T-helper 2 cell (primary cell): Measurements from ENCODE around the gene AIF1.
A peak's percentile ranks its signal among the peaks of the same experiment; 100 is the strongest.
"Not testable (repeated sequence)": the region's sequence is repeated elsewhere in the genome, so short reads cannot be mapped to it uniquely, and the experiment has no call there.

Experiments used
- DNase-seq, 5 experiments: peaks; one replicate each; pipeline versions ENCODE4 v3.0.0 to v3.0.0-alpha.2; 2012 to 2022

Gene AIF1

GRCh38 chr6:31580807-31581433 lies 34.1 kb upstream of the AIF1 start:
- DNase-seq, result peak; percentile 78 to 85 (median 84)

- DNase-seq, result peak in 1 of 5 experiments; percentile 30
Observed at GRCh38 chr6:31581434-31582229, 33.4 kb upstream of the AIF1 start.

- peak in 4 of 5 experiments; percentile 53 to 72 (median 64) for DNase-seq
Observed at GRCh38 chr6:31582230-31582643, 32.8 kb upstream of the AIF1 start, which contains the start of gene LTB. Gene LTB, minus strand, starts transcription at chr6:31582424. Its CDS starts 7 bp downstream, at chr6:31582417.

- DNase-seq, result peak in 2 of 5 experiments; percentile 35 to 84
Observed at GRCh38 chr6:31585491-31585890, 29.5 kb upstream of the AIF1 start.

GRCh38 chr6:31586008-31586407 lies 29.0 kb upstream of the AIF1 start, which contains the start of gene LST1:
Gene LST1, plus strand, starts transcription at chr6:31586277. Its CDS starts 1,023 bp downstream, at chr6:31587300.
- DNase-seq, result peak in 1 of 5 experiments; percentile 26

GRCh38 chr6:31586599-31587281 lies 28.3 kb upstream of the AIF1 start:
- peak in 3 of 5 experiments; percentile 28 to 68 (median 58) for DNase-seq

GRCh38 chr6:31587791-31588777 lies 26.9 kb upstream of the AIF1 start:
- peak in 1 of 5 experiments; percentile 33 for DNase-seq

GRCh38 chr6:31588871-31589650 lies 26.0 kb upstream of the AIF1 start:
- DNase-seq, result no peak

GRCh38 chr6:31590691-31591090 lies 24.3 kb upstream of the AIF1 start:
- not testable (repeated sequence) for DNase-seq

GRCh38 chr6:31592396-31592771 lies 22.6 kb upstream of the AIF1 start:
- no peak for DNase-seq

- peak in 3 of 5 experiments; percentile 29 to 78 (median 64) for DNase-seq
Observed at GRCh38 chr6:31597006-31597405, 18.0 kb upstream of the AIF1 start.

GRCh38 chr6:31607317-31607716 lies 7.7 kb upstream of the AIF1 start:
- DNase-seq, result peak in 1 of 5 experiments; percentile 49

GRCh38 chr6:31609519-31610406 lies 5.3 kb upstream of the AIF1 start:
- DNase-seq, result no peak

- no peak for DNase-seq
Observed at GRCh38 chr6:31610968-31611367, 4.1 kb upstream of the AIF1 start.

- DNase-seq, result no peak
Observed at GRCh38 chr6:31614075-31614619, 887 bp upstream of the AIF1 start.

- peak in 1 of 5 experiments; percentile 37 for DNase-seq
Observed at GRCh38 chr6:31615748-31616147, 714 bp downstream of the AIF1 start.

- no peak for DNase-seq
Observed at GRCh38 chr6:31617010-31617409, 2.0 kb downstream of the AIF1 start.

- DNase-seq, result peak; percentile 86 to 100 (median 95)
Observed at GRCh38 chr6:31619805-31620585, 5.0 kb downstream of the AIF1 start.
